ENCODE measurements around the gene MSRB2. TPM values are rescaled to one million over a fixed set of nuclear protein-coding genes. Genes with fewer than 3 reads are reported as not detected.
"Not testable (repeated sequence)": the region's sequence is repeated elsewhere in the genome, so short reads cannot be mapped to it uniquely, and the experiment has no call there.

The MSRB2 gene
- total and polyA plus RNA-seq, 8 donors, result 2.4 to 14.3 (median 7.6) TPM

DNA sequence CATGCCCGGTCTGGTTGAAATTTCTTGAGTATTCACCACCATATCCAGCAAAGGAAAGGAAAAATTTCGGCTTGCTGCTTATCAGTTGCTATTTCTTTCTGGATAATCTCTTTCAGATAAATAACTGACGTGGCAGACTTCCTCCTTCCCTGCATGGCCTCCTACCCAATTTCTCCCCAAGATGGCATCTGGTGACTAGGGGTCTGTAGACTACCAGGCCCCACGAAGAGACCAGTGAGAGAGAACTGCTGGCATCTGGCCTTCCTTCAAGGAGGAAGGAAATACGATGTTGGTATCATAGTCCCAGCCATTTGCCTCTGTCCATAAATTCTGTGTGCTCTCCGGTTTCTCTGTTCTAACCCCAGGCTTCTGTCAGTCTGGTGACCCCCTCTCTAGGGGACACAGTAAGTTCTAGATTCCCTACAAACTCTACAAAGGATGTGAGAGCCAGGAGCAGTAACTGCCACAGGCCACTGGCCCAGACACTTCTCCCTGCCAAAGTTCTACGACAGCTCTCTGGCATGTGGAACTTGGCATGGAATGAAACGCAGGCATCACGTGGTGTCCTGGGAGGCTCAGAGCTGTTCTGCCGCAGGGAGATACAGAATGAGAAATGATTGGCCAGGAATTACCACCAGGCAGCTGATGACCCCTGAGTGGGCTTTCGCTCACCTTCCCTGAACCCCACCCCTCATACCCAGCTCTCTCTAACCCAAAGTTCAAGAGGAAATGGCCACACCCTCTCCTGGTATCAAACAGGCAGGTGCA lies 30.0 kb upstream of the MSRB2 start:
- peak; percentile 69 to 87 (median 84) for DNase-seq
- peak; percentile 97 to 98 (median 98) for ATAC-seq
- Histone ChIP-seq H3K4me3 (no peak overlapping the region), H3K27me3 (no peaks in the 10 kb centered on the region), H3K36me3 (no peaks in the 10 kb centered on the region), H3K4me1 (peaks cover 0 to 15% (median 12%) of the 10 kb centered on the region in 3 donors), H3K9me3 (no peaks in the 10 kb centered on the region), H3K27ac (peak overlapping the region in 3 of 4 donors; percentile 19 to 74 (median 64))
- intact Hi-C loops (cut with DNase I), result no loop called here
- TF ChIP-seq, protein P1, sequence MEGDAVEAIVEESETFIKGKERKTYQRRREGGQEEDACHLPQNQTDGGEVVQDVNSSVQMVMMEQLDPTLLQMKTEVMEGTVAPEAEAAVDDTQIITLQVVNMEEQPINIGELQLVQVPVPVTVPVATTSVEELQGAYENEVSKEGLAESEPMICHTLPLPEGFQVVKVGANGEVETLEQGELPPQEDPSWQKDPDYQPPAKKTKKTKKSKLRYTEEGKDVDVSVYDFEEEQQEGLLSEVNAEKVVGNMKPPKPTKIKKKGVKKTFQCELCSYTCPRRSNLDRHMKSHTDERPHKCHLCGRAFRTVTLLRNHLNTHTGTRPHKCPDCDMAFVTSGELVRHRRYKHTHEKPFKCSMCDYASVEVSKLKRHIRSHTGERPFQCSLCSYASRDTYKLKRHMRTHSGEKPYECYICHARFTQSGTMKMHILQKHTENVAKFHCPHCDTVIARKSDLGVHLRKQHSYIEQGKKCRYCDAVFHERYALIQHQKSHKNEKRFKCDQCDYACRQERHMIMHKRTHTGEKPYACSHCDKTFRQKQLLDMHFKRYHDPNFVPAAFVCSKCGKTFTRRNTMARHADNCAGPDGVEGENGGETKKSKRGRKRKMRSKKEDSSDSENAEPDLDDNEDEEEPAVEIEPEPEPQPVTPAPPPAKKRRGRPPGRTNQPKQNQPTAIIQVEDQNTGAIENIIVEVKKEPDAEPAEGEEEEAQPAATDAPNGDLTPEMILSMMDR (IDR thresholded peaks at IDR 0.05), result no peak
- no peak for FAIRE-seq
- 20 to 25% methylated on average over 11 of the region's 11 CpGs for WGBS, 2 donors

DNA sequence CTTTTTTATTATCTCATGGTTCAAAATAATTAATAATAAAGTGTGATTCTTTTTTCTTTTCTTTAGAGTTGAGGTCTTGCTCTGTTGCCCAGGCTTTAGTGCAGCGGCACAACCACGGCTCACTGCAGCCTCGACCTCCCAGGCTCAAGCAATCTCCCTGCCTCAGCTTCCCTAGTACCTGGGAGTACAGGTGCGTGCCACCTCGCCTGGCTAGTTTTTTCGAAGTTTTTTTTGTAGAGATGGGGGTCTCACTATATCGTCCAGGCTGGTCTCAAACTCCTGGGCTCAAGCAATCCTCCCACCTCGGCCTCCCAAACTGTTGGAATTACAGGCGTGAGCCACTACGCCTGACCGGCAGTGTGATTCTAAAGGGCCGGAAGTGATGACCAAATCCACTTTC lies 28.0 kb upstream of the MSRB2 start:
- Histone ChIP-seq H3K36me3 (no peaks in the 10 kb centered on the region), H3K4me3 (no peak overlapping the region), H3K9me3 (no peaks in the 10 kb centered on the region), H3K27me3 (no peaks in the 10 kb centered on the region), H3K27ac (no peak overlapping the region), H3K4me1 (peaks cover 0 to 15% (median 12%) of the 10 kb centered on the region in 3 donors)
- TF ChIP-seq, protein P1 (IDR thresholded peaks at IDR 0.05), result no peak
- FAIRE-seq (no peak), ATAC-seq (no peak), DNase-seq (no peak)
- intact Hi-C loops (cut with DNase I), result no loop called here
- WGBS, 2 donors, result 90 to 95% methylated on average over 12 of the region's 12 CpGs

DNA sequence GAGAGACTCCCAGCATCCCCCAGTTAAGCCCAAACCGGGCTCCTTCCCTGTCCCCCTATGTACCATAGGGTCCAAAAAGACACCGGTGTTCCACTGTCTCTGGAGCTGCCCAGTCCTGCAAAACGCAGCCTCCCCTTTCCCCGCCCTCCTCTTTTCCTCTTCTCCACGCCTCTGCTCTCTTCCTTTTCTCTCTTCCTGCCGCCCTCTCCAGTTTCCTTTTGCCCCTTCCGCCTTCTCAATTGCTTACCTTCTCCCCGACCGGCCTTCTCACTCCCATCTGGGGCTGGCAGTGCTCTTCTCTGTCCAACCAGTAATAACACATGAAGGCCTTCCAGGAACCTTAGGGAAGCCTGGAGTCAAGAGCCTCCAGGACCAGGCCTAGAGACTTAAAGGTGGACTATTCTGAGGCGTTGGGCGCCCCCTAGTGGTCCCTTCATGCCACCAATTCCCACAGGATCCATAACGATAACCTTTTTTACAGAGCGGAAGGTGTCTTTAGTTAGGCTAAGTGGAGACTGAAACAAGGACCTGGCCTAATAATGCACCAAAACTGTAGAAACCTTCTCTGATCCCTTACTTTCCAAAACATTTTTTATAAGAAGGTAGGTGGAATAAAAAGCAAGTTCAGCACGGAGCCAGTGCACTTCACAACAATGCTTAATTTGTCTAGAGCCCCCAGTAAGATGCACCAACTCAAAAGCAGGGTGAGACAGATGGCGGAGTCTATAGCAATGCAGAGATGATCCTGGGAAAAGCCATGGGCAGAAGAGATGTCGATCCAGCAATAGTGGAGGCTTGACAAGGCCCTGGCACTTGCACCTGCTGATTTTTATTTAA lies 27.2 kb upstream of the MSRB2 start:
- H3K9me3 ChIP-seq, result no peaks in the 10 kb centered on the region
- peak; percentile 51 to 77 (median 71) for ATAC-seq
- no peak for FAIRE-seq
- H3K36me3 ChIP-seq, result no peaks in the 10 kb centered on the region
- no peak overlapping the region for H3K4me3 ChIP-seq
- peak; percentile 33 to 86 (median 70) for DNase-seq
- H3K27me3 ChIP-seq, result no peaks in the 10 kb centered on the region
- intact Hi-C loops (cut with DNase I), result no loop called here
- peaks cover 0 to 15% (median 12%) of the 10 kb centered on the region in 3 donors for H3K4me1 ChIP-seq
- TF ChIP-seq, protein P1 (IDR thresholded peaks at IDR 0.05), result peak; percentile 69 to 85 (median 73)
- no peak overlapping the region for H3K27ac ChIP-seq
- WGBS, 2 donors, result 65% methylated on average over 16 of the region's 16 CpGs

DNA sequence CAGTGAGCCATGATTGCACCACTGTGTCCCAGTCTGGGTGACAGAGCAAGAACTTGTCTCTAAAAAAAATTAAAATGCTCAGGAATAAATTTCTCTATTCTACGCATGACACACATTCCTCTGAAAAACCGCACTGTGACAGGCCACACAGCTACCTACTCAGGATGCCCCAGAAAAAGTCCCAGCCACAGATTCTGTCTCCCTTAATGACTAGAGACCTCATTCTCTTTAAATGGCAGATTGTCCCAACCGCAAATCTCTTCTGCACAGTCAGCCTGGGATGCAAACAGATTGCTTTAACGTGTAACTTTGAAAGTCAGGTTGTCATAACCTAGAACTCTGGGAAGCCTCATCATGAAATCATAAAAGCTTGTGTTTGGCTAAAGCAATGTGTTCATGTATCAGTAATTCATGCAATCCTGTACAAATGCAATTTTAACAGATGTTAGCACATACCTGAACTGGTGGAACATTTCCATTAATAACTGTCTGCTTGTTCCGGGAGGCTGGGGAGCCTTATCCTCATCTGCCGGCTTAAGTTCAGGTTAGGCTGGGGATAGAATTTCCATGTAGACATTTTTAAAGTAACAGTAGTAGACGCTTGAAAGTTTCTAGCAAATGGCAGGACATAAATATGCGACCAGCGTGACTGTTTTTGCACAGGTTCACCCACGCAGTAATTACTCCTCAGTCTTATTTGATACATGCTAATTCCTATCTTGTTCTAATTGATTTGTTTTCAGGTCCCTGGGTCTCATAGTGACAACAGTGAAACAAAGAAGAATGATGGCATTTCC lies 26.2 kb upstream of the MSRB2 start:
- H3K4me1 ChIP-seq, result peaks cover 0 to 15% (median 12%) of the 10 kb centered on the region in 3 donors
- 75 to 80% methylated on average over 10 of the region's 10 CpGs for WGBS, 2 donors
- TF ChIP-seq, protein P1 (IDR thresholded peaks at IDR 0.05), result no peak
- H3K27me3 ChIP-seq, result no peaks in the 10 kb centered on the region
- no peak overlapping the region for H3K27ac ChIP-seq
- no peaks in the 10 kb centered on the region for H3K36me3 ChIP-seq
- FAIRE-seq (no peak), ATAC-seq (no peak), DNase-seq (no peak)
- no peak overlapping the region for H3K4me3 ChIP-seq
- no peaks in the 10 kb centered on the region for H3K9me3 ChIP-seq
- intact Hi-C loops (cut with DNase I), result no loop called here

DNA sequence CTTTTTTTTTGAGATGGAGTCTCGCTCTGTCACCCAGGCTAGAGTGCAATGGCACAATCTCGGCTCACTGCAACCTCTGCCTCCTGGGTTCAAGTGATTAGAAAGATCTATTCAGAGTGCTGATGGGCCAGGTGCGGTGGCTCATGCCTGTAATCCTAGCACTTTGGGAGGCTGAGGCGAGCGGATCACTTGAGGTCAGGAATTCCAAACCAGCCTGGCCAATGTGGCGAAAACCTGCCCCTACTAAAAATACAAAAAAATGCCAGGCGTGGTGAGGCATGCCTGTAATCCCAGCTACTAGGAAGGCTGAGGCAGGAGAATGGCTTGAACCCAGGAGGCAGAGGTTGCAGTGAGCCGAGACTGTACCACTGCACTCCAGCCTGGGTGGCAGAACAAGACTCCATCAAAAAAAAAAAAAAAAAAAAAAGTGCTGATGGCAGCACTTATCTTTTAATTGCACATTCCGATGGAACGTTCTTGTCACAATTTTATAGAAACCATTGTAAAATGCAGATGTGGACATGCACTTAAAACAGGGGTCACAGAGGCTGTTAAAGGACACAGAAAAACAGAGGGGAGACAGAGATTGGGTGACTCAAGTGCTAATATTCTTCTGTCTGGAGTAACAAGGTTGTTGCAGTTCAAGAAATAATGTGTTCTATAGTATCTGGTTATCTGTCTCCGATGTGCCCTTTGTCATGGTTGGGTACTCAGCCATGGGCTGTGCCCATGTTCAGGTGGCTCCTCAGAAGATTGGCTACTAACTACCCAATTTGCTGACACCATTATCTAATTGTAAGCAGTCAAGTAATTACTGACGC lies 25.1 kb upstream of the MSRB2 start:
- H3K27me3 ChIP-seq; H3K9me3 ChIP-seq; FAIRE-seq; H3K4me3 ChIP-seq; DNase-seq; ATAC-seq; H3K27ac ChIP-seq; H3K36me3 ChIP-seq; intact Hi-C loops (cut with DNase I); H3K4me1 ChIP-seq: not testable (repeated sequence)
- 90 to 92% methylated on average over 12 of the region's 12 CpGs for WGBS, 2 donors

Measured in pancreas (tissue), 10 donors.